Activated CD8-positive, alpha-beta memory T cell treated with anti-CD3 and anti-CD28 coated beads, Interleukin-2, amount 50 U/mL, for 1 hour (primary cell): Measurements from ENCODE around the gene OPTC.

ENCODE experiments used
- DNase-seq: peaks from one replicate; pipeline ENCODE4 v3.0.0-alpha.2; 2020; ENCODE audit errors: extremely low read depth

The OPTC gene

DNA sequence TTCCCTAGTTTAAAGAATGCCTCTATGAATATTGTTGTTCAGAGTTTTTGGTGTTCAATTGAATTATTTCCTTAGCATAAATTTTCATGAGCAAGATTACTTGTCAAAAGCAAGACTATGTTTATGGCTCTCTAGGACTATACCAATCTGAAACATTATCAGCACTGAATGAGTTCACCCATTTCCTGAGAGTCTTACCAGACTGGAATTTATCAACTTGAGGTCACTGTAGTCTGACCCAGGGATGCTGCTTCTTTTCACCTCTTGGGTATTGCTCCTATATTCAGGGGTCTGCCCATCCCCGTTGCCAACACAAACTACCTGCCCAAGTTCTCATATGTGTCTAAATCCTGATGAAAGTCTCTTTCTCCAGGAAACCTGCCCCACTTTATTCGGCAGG is 42.6 kb downstream of the OPTC start:
- DNase-seq: no peak

DNA sequence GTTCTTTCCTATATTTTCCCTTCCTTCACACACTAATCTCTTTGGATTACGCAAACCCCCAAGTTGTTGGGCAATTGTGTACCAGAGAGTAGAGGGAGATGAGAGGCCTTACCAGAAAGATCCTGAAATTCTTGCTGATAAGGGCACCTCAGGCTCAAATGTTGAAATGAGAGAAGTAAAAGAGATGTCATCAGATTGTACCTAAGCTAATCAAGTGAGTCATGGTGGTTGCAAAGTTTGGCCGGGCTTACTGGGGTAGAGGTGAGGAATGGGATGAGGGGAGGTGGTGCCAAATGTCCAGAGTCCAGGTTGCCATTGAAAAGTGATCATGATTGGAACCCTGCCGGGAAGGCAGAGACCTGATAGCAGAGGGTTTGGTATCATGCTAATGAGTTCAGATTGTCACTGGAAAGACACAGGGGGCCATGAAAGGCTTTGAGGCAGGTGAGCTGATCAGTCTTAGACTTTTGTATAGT is 43.1 kb downstream of the OPTC start:
- DNase-seq: no peak

DNA sequence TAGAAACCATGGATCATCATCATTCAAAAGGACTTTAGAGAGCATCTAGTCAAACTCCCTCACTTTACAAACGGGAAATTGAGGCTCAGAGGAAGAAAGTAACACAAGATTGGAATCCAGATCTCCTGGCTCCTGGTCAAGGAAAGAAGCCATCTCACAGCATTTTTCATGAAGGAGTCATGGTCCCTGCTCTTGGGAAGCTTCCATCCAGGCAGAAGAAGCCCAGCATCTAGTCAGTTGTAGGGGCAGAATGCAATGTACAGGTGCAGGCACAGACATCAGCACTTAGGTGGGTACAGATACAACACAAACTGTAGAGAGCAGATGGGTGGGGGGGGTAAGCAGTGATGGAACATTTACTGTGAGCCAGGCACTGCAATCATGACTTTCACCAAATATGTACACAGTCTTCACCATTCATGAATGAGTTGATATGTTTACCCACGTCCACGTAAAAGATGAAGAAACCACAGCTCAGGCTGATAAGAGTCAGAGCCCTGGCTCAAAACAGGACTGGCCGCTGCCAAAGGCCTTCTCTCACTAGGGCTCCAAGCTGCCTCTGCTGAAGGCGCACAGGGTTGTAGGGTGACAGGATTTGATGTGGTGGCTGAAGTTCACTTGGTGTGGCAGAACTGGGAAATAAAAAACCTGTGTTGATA is 44.0 kb downstream of the OPTC start:
- DNase-seq: no peak

- DNase-seq: no peak
Observed at GRCh38 chr1:203538726-203539125, 44.8 kb downstream of the OPTC start.

GRCh38 chr1:203539831-203540546 is 46.0 kb downstream of the OPTC start:
- no peak for DNase-seq

GRCh38 chr1:203544485-203544884 is 50.5 kb downstream of the OPTC start:
- DNase-seq: no peak

GRCh38 chr1:203544978-203545816 is 51.2 kb downstream of the OPTC start:
- DNase-seq: no peak

DNA sequence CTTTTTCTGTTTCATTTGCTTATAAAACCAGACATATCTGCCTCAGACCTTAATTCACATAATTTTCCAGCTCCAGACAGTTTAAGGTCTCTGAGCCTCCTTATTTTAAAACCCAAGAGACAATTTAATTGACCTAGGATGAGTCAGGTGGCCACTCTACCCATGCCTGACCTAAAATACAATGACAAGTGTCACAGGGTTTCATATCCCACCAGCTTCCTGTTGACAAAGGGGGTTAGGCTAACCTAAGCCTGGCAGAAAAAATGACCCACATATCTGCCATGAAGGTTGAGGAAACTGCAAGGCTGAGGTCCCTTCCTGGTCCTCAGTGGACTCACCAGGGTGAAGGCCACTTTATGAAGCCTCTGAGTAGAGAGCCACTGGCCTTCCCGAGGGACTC is 52.3 kb downstream of the OPTC start:
- DNase-seq: no peak

DNA sequence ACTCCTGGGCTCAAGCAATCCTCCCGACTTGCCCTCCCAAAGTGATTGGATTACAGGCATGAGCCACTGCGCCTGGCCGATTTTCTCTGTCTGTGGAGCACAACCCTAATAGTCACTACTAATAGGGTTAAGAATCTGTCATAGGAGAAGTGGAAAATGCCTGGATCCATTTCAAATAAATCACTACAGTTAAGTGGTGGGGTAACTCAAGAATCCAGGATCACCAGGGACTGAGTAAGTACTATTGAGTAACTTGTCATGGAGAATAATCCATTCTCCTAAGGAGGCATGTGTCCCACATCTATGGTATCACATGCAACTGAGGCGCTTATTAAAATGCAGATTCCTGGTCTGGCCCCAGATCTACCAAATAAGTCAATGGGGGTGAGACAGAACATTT is 53.2 kb downstream of the OPTC start:
- no peak for DNase-seq

- DNase-seq: no peak
Observed at GRCh38 chr1:203547771-203548421, 53.9 kb downstream of the OPTC start.

GRCh38 chr1:203548892-203549291 is 54.9 kb downstream of the OPTC start:
- no peak for DNase-seq

DNA sequence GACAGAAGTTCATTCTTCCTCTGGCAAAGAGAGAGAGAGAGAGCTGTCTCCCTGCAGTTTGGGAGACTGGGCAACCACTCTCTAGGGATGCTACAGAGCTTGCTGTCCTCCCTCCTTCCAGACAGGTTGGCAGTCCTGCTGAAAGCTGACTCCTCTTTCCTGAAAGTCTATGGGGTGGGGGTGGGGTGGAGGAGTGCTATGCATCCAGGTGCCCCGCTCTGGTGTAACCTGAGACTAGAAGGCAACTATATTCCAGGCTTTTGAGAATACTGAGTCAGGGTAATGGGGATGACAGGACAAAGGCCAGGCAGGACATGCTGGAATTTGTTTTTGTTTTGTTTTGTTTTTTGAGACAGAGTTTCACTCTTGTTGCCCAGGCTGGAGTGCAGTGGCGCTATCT is 55.4 kb downstream of the OPTC start:
- no peak for DNase-seq

DNA sequence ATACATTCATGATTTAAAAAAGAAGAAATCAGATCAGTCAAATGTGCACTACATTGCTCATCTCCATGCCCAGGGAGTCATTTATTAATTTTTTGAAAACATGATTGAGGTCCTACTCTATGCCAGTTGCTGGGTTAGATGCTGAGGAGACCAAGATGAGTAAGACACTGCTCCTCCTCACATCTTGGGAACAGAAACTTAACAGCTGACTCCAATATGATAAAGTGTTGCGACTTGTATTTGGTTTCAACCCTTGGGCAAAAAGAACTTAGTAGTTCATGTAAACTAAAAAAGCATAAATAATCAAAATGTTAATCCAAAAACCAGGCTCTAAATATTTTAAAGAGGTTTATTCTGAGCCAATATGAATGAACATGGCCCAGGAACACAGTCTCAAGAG is 56.9 kb downstream of the OPTC start:
- no peak for DNase-seq

- no peak for DNase-seq
Observed at GRCh38 chr1:203551550-203551949, 57.6 kb downstream of the OPTC start.

DNA sequence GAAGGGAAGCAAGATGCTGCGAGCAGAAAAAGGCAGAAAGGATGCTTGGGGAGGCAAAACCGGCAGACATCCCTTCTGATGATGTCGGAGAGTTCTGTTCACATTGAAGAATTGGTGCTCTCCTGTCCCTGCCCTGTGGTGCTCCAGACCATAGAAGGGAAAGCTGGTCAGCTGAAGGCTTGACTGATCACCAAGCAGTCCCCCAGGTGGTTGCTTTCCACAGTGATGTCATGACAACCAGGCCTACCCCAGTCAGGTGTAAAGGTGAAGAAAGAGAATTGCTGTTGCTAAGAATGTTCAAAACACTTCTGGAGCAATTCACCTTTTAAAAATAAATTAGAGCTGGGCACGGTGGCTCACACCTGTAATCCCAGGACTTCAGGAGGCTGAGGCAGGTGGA is 59.5 kb downstream of the OPTC start:
- no peak for DNase-seq

GRCh38 chr1:203554071-203554470 is 60.1 kb downstream of the OPTC start:
- DNase-seq: no peak

DNA sequence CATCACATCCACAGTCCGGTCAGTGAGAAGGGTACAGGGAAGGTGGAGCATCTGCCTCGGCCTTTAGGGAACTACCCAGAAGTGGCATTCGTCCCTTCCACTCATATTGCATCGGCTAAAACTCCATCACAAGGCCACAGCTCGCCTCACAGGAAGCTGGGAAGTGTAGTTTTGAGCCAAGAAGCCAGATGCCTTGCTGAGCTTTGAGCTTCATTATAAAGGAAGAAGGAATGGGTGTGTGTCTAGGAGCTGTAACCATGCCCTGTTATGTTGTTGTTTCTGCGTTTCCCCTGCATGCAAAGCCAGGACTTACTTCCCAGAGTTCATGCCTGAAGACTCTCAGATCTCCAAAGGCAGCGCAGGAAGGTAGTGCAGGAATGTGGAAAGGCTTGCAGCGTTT is 61.1 kb downstream of the OPTC start:
- DNase-seq: no peak

- DNase-seq: no peak
Observed at GRCh38 chr1:203555511-203556046, 61.6 kb downstream of the OPTC start.

DNA sequence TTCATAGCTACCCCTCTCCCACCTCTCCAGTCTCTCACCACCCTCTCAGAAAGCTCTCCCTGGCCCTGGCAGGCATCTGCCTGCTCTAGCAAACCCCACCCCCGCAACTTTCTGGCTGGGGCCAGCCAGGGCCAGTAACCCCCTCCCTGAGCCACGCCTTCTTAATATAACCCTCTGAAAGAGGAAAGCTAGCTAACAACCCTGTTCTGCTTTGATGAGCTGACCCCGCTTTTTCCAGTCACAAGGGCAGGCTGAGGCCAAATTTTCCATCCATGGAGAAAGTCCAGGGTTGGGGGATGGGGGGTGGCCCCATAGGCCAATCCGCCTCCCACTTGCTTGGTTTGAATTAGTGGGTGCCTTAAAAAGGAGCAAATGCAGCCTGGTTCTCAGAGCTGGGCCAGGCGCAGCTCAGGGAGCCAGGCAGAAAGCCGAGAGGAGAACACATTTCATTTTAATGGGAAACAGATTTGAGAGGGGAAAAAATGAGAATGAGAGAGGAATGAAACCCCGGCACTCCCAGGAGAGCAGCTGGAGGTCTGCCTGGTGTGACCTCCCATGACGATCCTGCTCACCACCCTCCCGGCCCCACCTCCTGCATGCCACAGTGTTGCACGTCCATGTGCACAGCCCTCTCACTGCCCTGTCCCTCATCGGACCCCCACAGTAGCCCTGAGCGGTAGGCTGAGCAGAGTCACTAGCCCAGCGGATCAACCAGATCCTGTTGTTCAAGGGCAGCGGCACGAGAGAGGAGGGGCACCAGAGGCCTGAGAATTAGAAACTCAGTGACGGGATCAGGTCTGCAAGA is 62.3 kb downstream of the OPTC start:
- no peak for DNase-seq

- DNase-seq: no peak
Observed at GRCh38 chr1:203557390-203557789, 63.4 kb downstream of the OPTC start.
